ENCODE measurements around the gene SNX1. TPM values are rescaled to one million over a fixed set of nuclear protein-coding genes. Genes with fewer than 3 reads are reported as not detected.

SNX1 gene
- total RNA-seq, 4 donors from 2014 or later: 184 to 348 (median 211) TPM

DNA sequence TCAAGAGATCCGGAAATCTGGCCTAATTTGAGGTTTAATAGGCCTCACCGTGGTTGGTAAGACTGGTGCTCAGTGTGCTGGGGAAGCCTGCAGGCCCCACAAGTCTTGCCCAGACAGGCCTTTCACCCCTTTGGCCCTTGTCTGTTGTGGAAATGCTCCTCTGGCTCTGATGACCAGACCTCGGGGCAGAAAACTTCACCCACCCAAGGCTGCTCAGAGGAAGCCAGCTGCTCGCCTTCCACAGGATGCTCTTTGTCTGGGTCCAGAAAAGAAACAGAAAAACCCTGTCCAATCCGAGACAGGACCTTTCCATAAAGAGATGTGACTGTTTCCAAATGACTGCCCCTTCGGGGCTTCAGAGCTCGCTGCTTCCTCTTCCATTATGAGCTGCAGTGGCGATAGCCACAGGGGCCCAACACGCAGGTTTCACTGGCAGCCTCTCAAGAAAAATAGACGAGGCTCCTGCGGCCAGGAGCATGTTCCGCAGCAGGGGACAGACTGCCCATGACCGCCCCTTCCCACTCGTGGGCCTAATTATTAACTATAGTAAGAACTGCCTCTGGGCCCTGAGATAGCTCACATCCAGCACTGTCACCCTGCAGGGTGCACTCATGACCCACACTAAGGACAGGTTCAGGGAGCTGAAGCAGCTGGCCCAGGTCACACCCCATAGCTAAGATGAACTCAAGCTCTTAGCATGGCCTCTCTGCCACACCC lies 48.9 kb downstream of the SNX1 start:
- no peak overlapping the region for H3K27ac ChIP-seq
- H3K9me3 ChIP-seq: no peaks in the 10 kb centered on the region
- WGBS, 2 donors: 81 to 92% methylated on average over 4 to 14 of the region's 14 CpGs
- H3K4me3 ChIP-seq (replicated peaks in 1 of 3): no peak overlapping the region
- no peaks in the 10 kb centered on the region for H3K27me3 ChIP-seq
- H3K36me3 ChIP-seq: peaks cover 17 to 19% of the 10 kb centered on the region in 2 donors
- intact Hi-C loops (cut with DNase I): no loop called here
- H3K4me1 ChIP-seq: peaks cover 0 to 8% of the 10 kb centered on the region in 2 donors
- no peak for DNase-seq
- TF ChIP-seq, protein P1, sequence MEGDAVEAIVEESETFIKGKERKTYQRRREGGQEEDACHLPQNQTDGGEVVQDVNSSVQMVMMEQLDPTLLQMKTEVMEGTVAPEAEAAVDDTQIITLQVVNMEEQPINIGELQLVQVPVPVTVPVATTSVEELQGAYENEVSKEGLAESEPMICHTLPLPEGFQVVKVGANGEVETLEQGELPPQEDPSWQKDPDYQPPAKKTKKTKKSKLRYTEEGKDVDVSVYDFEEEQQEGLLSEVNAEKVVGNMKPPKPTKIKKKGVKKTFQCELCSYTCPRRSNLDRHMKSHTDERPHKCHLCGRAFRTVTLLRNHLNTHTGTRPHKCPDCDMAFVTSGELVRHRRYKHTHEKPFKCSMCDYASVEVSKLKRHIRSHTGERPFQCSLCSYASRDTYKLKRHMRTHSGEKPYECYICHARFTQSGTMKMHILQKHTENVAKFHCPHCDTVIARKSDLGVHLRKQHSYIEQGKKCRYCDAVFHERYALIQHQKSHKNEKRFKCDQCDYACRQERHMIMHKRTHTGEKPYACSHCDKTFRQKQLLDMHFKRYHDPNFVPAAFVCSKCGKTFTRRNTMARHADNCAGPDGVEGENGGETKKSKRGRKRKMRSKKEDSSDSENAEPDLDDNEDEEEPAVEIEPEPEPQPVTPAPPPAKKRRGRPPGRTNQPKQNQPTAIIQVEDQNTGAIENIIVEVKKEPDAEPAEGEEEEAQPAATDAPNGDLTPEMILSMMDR (IDR thresholded peaks at IDR 0.05): no peak
- TF ChIP-seq POLR2A (IDR thresholded peaks at IDR 0.05): no peak

DNA sequence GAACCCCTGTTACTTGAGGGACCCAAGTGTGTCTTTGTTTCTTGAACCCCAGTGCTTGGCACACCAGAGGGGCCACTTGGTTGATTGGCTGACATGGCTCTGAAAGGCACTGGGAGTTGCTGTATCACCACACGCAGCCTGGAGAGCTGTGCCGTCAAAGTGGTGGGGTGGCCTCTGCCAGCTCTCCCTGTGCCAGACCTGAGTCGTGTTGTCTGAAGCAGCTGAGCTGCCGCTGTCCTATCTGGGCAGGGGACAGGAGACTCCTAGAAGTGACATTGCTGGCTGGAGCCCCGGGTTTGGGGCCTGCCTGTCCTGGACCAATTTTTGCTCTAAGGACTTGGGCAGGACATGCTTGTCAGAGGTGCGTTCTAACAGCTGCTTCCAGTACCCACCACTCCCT lies 50.3 kb downstream of the SNX1 start:
- intact Hi-C loops (cut with DNase I): no loop called here
- Histone ChIP-seq H3K9me3 (no peaks in the 10 kb centered on the region), H3K4me1 (peaks cover 0 to 17% of the 10 kb centered on the region in 2 donors), H3K27me3 (no peaks in the 10 kb centered on the region), H3K36me3 (peaks cover 17 to 19% of the 10 kb centered on the region in 2 donors), H3K27ac (peak overlapping the region in 2 of 3 donors; percentile 55 to 68), H3K4me3 (replicated peaks in 1 of 3) (no peak overlapping the region)
- DNase-seq: peak; percentile 65 to 70
- WGBS, 2 donors: 22 to 59% methylated on average over 2 to 5 of the region's 6 CpGs
- TF ChIP-seq, protein P1 (IDR thresholded peaks at IDR 0.05): no peak
- peak in 1 of 2 donors; percentile 15 for TF ChIP-seq POLR2A (IDR thresholded peaks at IDR 0.05)

DNA sequence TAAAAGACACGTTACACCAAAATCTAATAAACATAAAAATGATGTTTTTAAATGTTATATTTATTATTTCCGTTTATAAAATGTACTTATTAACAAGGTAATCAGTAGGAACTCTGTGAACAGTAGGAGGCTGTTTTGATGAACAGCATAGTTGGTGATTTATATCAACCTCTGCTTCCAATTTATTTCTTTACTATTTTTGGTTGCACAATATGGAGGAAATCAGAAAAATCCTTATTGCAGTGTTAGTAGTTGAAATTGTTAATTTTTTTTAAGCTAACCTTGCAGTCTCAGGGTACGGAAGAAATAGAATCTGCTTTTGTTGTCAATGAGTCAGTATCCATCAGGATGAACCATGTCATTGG lies 50.7 kb downstream of the SNX1 start:
- Histone ChIP-seq H3K27me3 (no peaks in the 10 kb centered on the region), H3K9me3 (no peaks in the 10 kb centered on the region), H3K27ac (peak overlapping the region in 1 of 3 donors; percentile 55), H3K4me3 (replicated peaks in 1 of 3) (no peak overlapping the region), H3K36me3 (peaks cover 13 to 19% of the 10 kb centered on the region in 2 donors), H3K4me1 (peaks cover 0 to 20% of the 10 kb centered on the region in 2 donors)
- DNase-seq: no peak
- intact Hi-C loops (cut with DNase I): no loop called here
- TF ChIP-seq, protein P1 (IDR thresholded peaks at IDR 0.05): no peak
- no peak for TF ChIP-seq POLR2A (IDR thresholded peaks at IDR 0.05)
- 77 to 88% methylated on average over 3 of the region's 3 CpGs for WGBS, 2 donors

DNA sequence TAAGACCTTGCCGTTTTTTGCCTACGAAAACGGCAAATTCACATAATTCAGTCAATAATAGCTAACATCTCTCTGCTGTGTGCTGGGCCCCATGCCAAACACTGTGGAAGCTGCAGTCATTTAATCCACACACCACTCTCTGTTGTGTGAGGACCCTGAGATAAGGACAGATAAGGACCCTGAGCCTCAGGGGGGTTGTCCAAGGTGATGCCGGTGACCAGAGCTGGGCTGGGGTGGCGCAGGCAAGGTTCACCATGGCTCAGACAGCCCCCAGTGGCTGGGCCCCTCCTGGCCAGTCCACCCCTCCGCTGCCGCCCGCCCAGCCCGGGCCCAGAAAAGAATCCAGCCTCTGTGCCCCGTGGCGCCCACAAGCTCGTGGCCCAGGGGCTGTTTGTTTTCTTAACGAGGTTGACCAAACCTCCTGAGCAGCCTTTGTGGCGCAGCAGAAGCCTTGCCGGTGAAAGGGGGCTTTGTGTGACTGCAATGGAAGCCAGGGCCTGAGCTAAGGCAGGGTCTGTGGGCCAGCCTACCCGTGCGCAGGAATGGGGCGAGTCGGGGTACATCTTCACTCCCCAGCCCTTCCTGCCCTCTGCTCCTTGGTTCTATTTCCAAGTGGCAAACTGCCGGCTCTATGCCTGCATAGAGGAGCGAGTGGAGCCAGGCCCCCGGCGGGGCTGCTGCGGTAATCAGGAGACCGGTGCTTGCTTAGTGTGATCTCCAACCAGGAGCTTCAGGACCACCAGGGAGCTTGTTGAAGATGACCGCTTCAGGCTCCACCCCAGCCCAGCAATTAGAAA lies 51.3 kb downstream of the SNX1 start:
- TF ChIP-seq, protein P1 (IDR thresholded peaks at IDR 0.05): no peak
- no peak for TF ChIP-seq POLR2A (IDR thresholded peaks at IDR 0.05)
- WGBS, 2 donors: 73 to 80% methylated on average over 17 to 18 of the region's 26 CpGs
- Histone ChIP-seq H3K27me3 (no peaks in the 10 kb centered on the region), H3K27ac (no peak overlapping the region), H3K36me3 (peaks cover 9 to 19% of the 10 kb centered on the region in 2 donors), H3K9me3 (no peaks in the 10 kb centered on the region), H3K4me1 (peaks cover 0 to 22% of the 10 kb centered on the region in 2 donors), H3K4me3 (replicated peaks in 1 of 3) (no peak overlapping the region)
- intact Hi-C loops (cut with DNase I): no loop called here
- no peak for DNase-seq

DNA sequence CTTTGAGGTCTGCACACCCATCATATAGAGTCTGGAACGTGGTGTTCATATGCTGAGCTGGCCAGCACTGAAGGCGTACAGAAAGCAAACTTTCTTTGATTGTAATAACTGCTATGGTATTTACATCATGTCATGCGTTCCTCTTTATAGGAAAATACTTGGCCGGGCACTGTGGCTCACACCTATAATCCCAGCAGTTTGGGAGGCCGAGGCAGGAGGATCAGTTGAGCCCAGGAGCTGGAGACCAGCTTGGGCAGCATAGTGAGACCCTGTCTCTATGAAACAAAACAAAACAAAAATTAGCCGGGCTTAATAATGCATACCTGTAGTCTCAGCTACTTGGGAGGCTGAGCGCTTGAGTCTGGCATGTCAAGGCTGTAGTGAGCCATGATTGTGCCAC lies 52.4 kb downstream of the SNX1 start:
- Histone ChIP-seq H3K27me3 (no peaks in the 10 kb centered on the region), H3K36me3 (peaks cover 6 to 13% of the 10 kb centered on the region in 2 donors), H3K4me1 (peaks cover 6 to 27% of the 10 kb centered on the region in 2 donors), H3K27ac (no peak overlapping the region), H3K9me3 (no peaks in the 10 kb centered on the region), H3K4me3 (replicated peaks in 1 of 3) (no peak overlapping the region)
- no peak for DNase-seq
- TF ChIP-seq POLR2A (IDR thresholded peaks at IDR 0.05): no peak
- TF ChIP-seq, protein P1 (IDR thresholded peaks at IDR 0.05): no peak
- intact Hi-C loops (cut with DNase I): no loop called here
- WGBS, 2 donors: 91 to 94% methylated on average over 7 of the region's 7 CpGs
